Gastrocnemius medialis (tissue), 4 donors: ENCODE data around the gene ACADM. TPM values are rescaled to one million over a fixed set of nuclear protein-coding genes. Genes with fewer than 3 reads are reported as not detected.
"Not testable (repeated sequence)": the region's sequence is repeated elsewhere in the genome, so short reads cannot be mapped to it uniquely, and the experiment has no call there.

Experiments used
- ATAC-seq, 2 donors: fragments of 150-250 bp; one replicate each; pipeline ENCODE4 v1.9.1; 2016
- DNase-seq, 2 donors: peaks; one replicate each; pipeline ENCODE4 v3.0.0-alpha.2; 2019
- H3K27ac ChIP-seq, 4 donors: fragments of 200-600 bp; sonication (generic); 1 replicate in 1 of 4; 2 replicates in 3 of 4; pipeline ENCODE4 v1.5.1; 2016 to 2018; ENCODE audit warnings: mild to moderate bottlenecking in 2 of 4, moderate library complexity in 1 of 4
- H3K27me3 ChIP-seq, 3 donors: fragments of 200-600 bp; sonication (generic) in 2 of 3; 1 replicate in 1 of 3; 2 replicates in 2 of 3; pipeline versions ENCODE4 v1.5.1 to v1.6.0; 2016 to 2019; ENCODE audit warnings: mild to moderate bottlenecking in 1 of 3, moderate library complexity in 1 of 3
- H3K36me3 ChIP-seq, 2 donors: fragments of 200-600 bp; sonication (generic) in 1 of 2; one replicate each; pipeline ENCODE4 v1.5.1; 2017 to 2018
- H3K4me1 ChIP-seq, 2 donors: fragments of 200-600 bp; sonication (generic) in 1 of 2; one replicate each; pipeline ENCODE4 v1.5.1; 2016 to 2017; ENCODE audit warnings: mild to moderate bottlenecking in 2 of 2
- H3K4me3 ChIP-seq, 4 donors: fragments of 200-600 bp; sonication (generic) in 3 of 4; 1 replicate in 1 of 4; 2 replicates in 3 of 4; pipeline ENCODE4 v1.5.1; 2016 to 2019; ENCODE audit warnings: mild to moderate bottlenecking in 2 of 4
- H3K9me3 ChIP-seq, 3 donors: fragments of 200-600 bp; sonication (generic) in 2 of 3; 1 replicate in 1 of 3; 2 replicates in 2 of 3; pipeline ENCODE4 v1.5.1; 2016 to 2019
- CTCF ChIP-seq, 5 experiments: fragments of 450-650 bp in 3 of 5; fragments of 200-600 bp in 2 of 5; sonication (generic) in 2 of 5; IDR thresholded peaks in 4 of 5; conservative IDR thresholded peaks in 1 of 5; 1 replicate in 4 of 5; 2 replicates in 1 of 5; pipeline ENCODE4 v1.5.1; 2016 to 2019; ENCODE audit warnings: antibody characterized with exemption in 5 of 5, mild to moderate bottlenecking in 3 of 5, moderate library complexity in 3 of 5
- POLR2A ChIP-seq, 2 donors: fragments of 450-650 bp; IDR thresholded peaks; one replicate each; pipeline ENCODE4 v1.6.1; 2017; ENCODE audit warnings: antibody characterized with exemption in 2 of 2, mild to moderate bottlenecking in 2 of 2, moderate library complexity in 2 of 2
- in situ Hi-C, 4 donors: fragments of 200-750 bp; cut with MboI; loops; one replicate each; pipeline versions ENCODE4 v1.15.0 to v1.8.0; 2017; ENCODE audit warnings: low sequenced_read_pairs in 4 of 4
- intact Hi-C: fragments of 100-400 bp; cut with DNase I; formaldehyde crosslinking; loops from one replicate; pipeline ENCODE4 v1.15.1; 2023; ENCODE audit warnings: low total_unique reads
- total RNA-seq, 4 donors: library from RNA; depleted of rRNA; stranded (reverse); fragments of >200 nt; gene quantifications; one replicate each; pipeline versions ENCODE4 v1.1.0 to v1.2.3, GENCODE V29; 2016

Gene ACADM
- total RNA-seq, 4 donors from 2014 or later, result 92.4 to 128 (median 111) TPM

- H3K4me1 ChIP-seq, result peaks cover 5 to 16% of the 10 kb centered on the region in 2 donors
- in situ Hi-C loops, result no loop called here
- peaks cover 8 to 84% of the 10 kb centered on the region in 2 donors for H3K36me3 ChIP-seq
- intact Hi-C loops, result no loop called here
- no peaks in the 10 kb centered on the region for H3K9me3 ChIP-seq
- H3K27ac ChIP-seq, result no peak overlapping the region
- no peak overlapping the region for H3K4me3 ChIP-seq
- no peak for ATAC-seq
- no peaks in the 10 kb centered on the region for H3K27me3 ChIP-seq
- DNase-seq, result no peak
- TF ChIP-seq POLR2A (IDR thresholded peaks at IDR 0.05) (no peak), CTCF (IDR thresholded peaks at IDR 0.05 in 4 of 5, conservative IDR thresholded peaks at IDR 0.05 in 1 of 5) (no peak)
Observed at GRCh38 chr1:75795703-75796193, 71.2 kb downstream of the ACADM start.

GRCh38 chr1:75796376-75797272, 72.1 kb downstream of the ACADM start, which contains the start of gene MSH4:
Gene MSH4 (plus strand): TSS chr1:75796882. CDS start chr1:75796986, 104 bp downstream.
- ATAC-seq (no peak), DNase-seq (no peak)
- in situ Hi-C loops, result no loop called here
- Histone ChIP-seq H3K27me3 (no peaks in the 10 kb centered on the region), H3K9me3 (no peaks in the 10 kb centered on the region), H3K27ac (no peak within 1 kb of the TSS), H3K36me3 (peaks cover 7 to 81% of the 10 kb centered on the region in 2 donors), H3K4me1 (peaks cover 0 to 8% of the 10 kb centered on the region in 2 donors), H3K4me3 (no peak within 1 kb of the TSS)
- intact Hi-C loops, result no loop called here
- no peak for TF ChIP-seq POLR2A (IDR thresholded peaks at IDR 0.05)
- no peak for TF ChIP-seq CTCF (IDR thresholded peaks at IDR 0.05 in 4 of 5, conservative IDR thresholded peaks at IDR 0.05 in 1 of 5)

- intact Hi-C loops (no loop called here), in situ Hi-C loops (no loop called here)
- H3K4me3 ChIP-seq, result no peak overlapping the region
- peaks cover 0 to 2% of the 10 kb centered on the region in 2 donors for H3K4me1 ChIP-seq
- H3K9me3 ChIP-seq, result no peaks in the 10 kb centered on the region
- H3K27me3 ChIP-seq, result no peaks in the 10 kb centered on the region
- peaks cover 5 to 75% of the 10 kb centered on the region in 2 donors for H3K36me3 ChIP-seq
- ATAC-seq (no peak), DNase-seq (no peak)
- TF ChIP-seq CTCF (IDR thresholded peaks at IDR 0.05 in 4 of 5, conservative IDR thresholded peaks at IDR 0.05 in 1 of 5), result no peak
- TF ChIP-seq POLR2A (IDR thresholded peaks at IDR 0.05), result no peak
- no peak overlapping the region for H3K27ac ChIP-seq
Observed at GRCh38 chr1:75797273-75797588, 72.7 kb downstream of the ACADM start.

DNA sequence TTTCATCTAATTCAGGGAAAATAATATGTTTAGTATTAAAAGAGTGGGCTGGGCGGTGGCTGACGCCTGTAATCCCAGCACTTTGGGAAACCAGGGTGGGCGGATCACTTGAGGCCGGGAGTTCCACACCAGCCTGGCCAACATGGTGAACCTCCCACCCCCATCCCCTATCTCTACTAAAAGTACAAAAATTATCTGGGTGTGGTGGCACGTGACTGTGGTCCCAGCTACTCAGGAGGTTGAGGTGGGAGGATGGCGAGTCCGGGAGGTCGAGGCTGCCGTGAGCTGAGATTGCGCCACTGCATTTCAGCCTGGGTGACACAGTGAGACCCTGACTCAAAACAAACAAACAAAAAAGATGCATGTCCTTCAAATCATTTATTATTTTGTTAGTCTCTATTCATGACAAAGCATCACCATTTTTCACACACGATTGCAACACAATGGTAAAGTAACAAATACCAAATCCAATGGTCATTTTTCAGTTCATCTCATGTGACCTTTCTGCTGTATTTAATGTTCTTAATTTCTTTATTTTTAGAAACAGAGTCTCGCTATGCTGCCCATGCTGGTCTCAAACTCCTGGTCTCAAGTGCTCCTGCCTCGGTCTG, 73.2 kb downstream of the ACADM start:
- Histone ChIP-seq H3K9me3 (no peaks in the 10 kb centered on the region), H3K27ac (no peak overlapping the region), H3K36me3 (peaks cover 5 to 70% of the 10 kb centered on the region in 2 donors), H3K27me3 (no peaks in the 10 kb centered on the region), H3K4me1 (no peaks in the 10 kb centered on the region), H3K4me3 (no peak overlapping the region)
- ATAC-seq (no peak), DNase-seq (no peak)
- TF ChIP-seq POLR2A (IDR thresholded peaks at IDR 0.05) (no peak), CTCF (IDR thresholded peaks at IDR 0.05 in 4 of 5, conservative IDR thresholded peaks at IDR 0.05 in 1 of 5) (no peak)
- in situ Hi-C loops, result no loop called here
- intact Hi-C loops, result no loop called here

- H3K4me1 ChIP-seq, ATAC-seq, H3K27me3 ChIP-seq, H3K9me3 ChIP-seq, H3K27ac ChIP-seq, in situ Hi-C loops, intact Hi-C loops, H3K4me3 ChIP-seq, DNase-seq: not testable (repeated sequence)
- peaks cover 0 to 33% of the 10 kb centered on the region in 2 donors for H3K36me3 ChIP-seq
Observed at GRCh38 chr1:75801480-75801879, 77.0 kb downstream of the ACADM start.
